Ishikawa (cell line): ENCODE results near the gene RFX4.

Experiments used
- EGR1 ChIP-seq: IDR thresholded peaks from 2 replicates; pipeline ENCODE4 v1.6.1; 2012
- EP300 ChIP-seq: IDR thresholded peaks from 2 replicates; pipeline ENCODE4 v1.6.1; 2012; ENCODE audit warnings: borderline replicate concordance
- RAD21 ChIP-seq: IDR thresholded peaks from 2 replicates; pipeline ENCODE4 v1.6.1; 2012; ENCODE audit warnings: low read depth
- TAF1 ChIP-seq: IDR thresholded peaks from 2 replicates; pipeline ENCODE4 v1.6.1; 2012; ENCODE audit warnings: low read depth, mild to moderate bottlenecking
- TCF12 ChIP-seq: IDR thresholded peaks from 2 replicates; pipeline ENCODE4 v1.6.1; 2012; ENCODE audit warnings: low read depth
- TEAD4 ChIP-seq: IDR thresholded peaks from 2 replicates; pipeline ENCODE4 v1.6.1; 2012
- ZBTB7A ChIP-seq: IDR thresholded peaks from 2 replicates; pipeline ENCODE4 v1.6.1; 2012; ENCODE audit warnings: low read depth
- TF ChIP-seq, protein P1 (sequence below): IDR thresholded peaks from 2 replicates; pipeline ENCODE4 v1.6.1; 2012; ENCODE audit warnings: low read depth, mild to moderate bottlenecking
- TF ChIP-seq, protein P2 (sequence below): IDR thresholded peaks from 2 replicates; pipeline ENCODE4 v1.6.1; 2012
- TF ChIP-seq, protein P3 (sequence below): IDR thresholded peaks from 2 replicates; pipeline ENCODE4 v1.6.1; 2012

DNA sequence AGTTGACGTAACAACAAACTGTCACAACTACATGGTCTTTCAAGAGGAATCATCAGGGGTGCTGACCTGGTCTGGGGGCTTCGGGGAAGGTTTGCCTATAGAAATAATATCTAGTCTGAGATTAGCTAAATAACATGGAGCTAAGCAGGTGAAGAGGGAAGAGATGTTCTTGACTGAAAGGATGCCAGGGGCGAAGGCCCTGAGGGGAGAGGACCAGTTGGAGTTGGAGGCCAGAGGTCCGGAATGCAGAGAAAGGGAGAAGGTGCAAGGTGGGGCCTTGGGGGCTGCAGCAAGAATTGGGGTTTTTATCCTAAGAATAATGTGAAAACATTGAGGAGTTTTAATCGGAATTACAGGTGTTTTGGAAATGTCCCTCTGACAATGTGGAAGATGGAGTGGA lies 123.2 kb downstream of the RFX4 start:
- TF ChIP-seq TEAD4 (no peak), RAD21 (no peak), ZBTB7A (no peak), TAF1 (no peak), TCF12 (no peak), EGR1 (no peak), EP300 (no peak)
- TF ChIP-seq, protein P1, sequence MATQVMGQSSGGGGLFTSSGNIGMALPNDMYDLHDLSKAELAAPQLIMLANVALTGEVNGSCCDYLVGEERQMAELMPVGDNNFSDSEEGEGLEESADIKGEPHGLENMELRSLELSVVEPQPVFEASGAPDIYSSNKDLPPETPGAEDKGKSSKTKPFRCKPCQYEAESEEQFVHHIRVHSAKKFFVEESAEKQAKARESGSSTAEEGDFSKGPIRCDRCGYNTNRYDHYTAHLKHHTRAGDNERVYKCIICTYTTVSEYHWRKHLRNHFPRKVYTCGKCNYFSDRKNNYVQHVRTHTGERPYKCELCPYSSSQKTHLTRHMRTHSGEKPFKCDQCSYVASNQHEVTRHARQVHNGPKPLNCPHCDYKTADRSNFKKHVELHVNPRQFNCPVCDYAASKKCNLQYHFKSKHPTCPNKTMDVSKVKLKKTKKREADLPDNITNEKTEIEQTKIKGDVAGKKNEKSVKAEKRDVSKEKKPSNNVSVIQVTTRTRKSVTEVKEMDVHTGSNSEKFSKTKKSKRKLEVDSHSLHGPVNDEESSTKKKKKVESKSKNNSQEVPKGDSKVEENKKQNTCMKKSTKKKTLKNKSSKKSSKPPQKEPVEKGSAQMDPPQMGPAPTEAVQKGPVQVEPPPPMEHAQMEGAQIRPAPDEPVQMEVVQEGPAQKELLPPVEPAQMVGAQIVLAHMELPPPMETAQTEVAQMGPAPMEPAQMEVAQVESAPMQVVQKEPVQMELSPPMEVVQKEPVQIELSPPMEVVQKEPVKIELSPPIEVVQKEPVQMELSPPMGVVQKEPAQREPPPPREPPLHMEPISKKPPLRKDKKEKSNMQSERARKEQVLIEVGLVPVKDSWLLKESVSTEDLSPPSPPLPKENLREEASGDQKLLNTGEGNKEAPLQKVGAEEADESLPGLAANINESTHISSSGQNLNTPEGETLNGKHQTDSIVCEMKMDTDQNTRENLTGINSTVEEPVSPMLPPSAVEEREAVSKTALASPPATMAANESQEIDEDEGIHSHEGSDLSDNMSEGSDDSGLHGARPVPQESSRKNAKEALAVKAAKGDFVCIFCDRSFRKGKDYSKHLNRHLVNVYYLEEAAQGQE, result no peak
- TF ChIP-seq, protein P2, sequence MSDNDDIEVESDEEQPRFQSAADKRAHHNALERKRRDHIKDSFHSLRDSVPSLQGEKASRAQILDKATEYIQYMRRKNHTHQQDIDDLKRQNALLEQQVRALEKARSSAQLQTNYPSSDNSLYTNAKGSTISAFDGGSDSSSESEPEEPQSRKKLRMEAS, result no peak
- TF ChIP-seq, protein P3, sequence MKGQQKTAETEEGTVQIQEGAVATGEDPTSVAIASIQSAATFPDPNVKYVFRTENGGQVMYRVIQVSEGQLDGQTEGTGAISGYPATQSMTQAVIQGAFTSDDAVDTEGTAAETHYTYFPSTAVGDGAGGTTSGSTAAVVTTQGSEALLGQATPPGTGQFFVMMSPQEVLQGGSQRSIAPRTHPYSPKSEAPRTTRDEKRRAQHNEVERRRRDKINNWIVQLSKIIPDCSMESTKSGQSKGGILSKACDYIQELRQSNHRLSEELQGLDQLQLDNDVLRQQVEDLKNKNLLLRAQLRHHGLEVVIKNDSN, result no peak
